ENCODE data around the gene BLOC1S5. TPM values are rescaled to one million over a fixed set of nuclear protein-coding genes. Genes with fewer than 3 reads are reported as not detected.
"Not testable (repeated sequence)": the region's sequence is repeated elsewhere in the genome, so short reads cannot be mapped to it uniquely, and the experiment has no call there.

The BLOC1S5 gene
- total RNA-seq, 1 donor from 2014 or later = 13.8 TPM

GRCh38 chr6:8054276-8054675, 9.9 kb downstream of the BLOC1S5 start:
- Mint-ChIP-seq H3K27ac (no peak overlapping the region), H3K4me3 (no peak overlapping the region), H3K4me1 (peaks cover 2% of the 10 kb centered on the region), H3K9me3 (no peaks in the 10 kb centered on the region), H3K27me3 (no peaks in the 10 kb centered on the region), H3K36me3 (ENCODE audit: low read depth) (peaks cover 49% of the 10 kb centered on the region)
- TF ChIP-seq, protein P1, sequence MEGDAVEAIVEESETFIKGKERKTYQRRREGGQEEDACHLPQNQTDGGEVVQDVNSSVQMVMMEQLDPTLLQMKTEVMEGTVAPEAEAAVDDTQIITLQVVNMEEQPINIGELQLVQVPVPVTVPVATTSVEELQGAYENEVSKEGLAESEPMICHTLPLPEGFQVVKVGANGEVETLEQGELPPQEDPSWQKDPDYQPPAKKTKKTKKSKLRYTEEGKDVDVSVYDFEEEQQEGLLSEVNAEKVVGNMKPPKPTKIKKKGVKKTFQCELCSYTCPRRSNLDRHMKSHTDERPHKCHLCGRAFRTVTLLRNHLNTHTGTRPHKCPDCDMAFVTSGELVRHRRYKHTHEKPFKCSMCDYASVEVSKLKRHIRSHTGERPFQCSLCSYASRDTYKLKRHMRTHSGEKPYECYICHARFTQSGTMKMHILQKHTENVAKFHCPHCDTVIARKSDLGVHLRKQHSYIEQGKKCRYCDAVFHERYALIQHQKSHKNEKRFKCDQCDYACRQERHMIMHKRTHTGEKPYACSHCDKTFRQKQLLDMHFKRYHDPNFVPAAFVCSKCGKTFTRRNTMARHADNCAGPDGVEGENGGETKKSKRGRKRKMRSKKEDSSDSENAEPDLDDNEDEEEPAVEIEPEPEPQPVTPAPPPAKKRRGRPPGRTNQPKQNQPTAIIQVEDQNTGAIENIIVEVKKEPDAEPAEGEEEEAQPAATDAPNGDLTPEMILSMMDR (IDR thresholded peaks at IDR 0.05) = no peak
- DNase-seq (no peak), ATAC-seq (ENCODE audit: low read depth) (no peak)
- ChIA-PET CTCF (no interaction called here), POLR2A (no interaction called here)
- intact Hi-C loops (cut with micrococcal nuclease) = no loop called here

- DNase-seq (no peak), ATAC-seq (ENCODE audit: low read depth) (no peak)
- ChIA-PET POLR2A (no interaction called here), CTCF (no interaction called here)
- intact Hi-C loops (cut with micrococcal nuclease) = no loop called here
- Mint-ChIP-seq H3K4me1 (peaks cover 2% of the 10 kb centered on the region), H3K27ac (no peak overlapping the region), H3K9me3 (peaks cover 6% of the 10 kb centered on the region), H3K4me3 (no peak overlapping the region), H3K27me3 (no peaks in the 10 kb centered on the region), H3K36me3 (ENCODE audit: low read depth) (peaks cover 55% of the 10 kb centered on the region)
- TF ChIP-seq, protein P1 (IDR thresholded peaks at IDR 0.05) = no peak
Observed at GRCh38 chr6:8047541-8048292, 16.5 kb downstream of the BLOC1S5 start.

DNA sequence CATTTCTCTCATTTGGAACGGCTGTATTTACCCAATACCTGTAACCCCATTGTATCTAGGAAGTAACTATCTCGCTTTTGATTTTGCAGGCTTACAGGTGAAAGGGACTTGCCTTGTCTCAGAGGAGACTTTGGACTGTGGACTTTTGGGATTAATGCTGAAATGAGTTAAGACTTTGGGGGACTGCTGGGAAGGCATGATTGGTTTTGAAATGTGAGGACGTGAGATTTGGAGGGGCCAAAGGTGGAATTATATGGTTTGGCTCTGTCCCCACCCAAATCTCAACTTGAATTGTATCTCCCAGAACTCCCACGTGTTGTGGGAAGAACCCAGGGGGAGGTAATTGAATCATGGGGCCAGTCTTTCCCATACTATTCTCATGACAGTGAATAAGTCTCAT, 18.4 kb downstream of the BLOC1S5 start:
- H3K4me3 Mint-ChIP-seq; intact Hi-C loops (cut with micrococcal nuclease); H3K4me1 Mint-ChIP-seq; DNase-seq; H3K27me3 Mint-ChIP-seq; POLR2A ChIA-PET; ATAC-seq (ENCODE audit: low read depth); CTCF ChIA-PET; H3K9me3 Mint-ChIP-seq; H3K27ac Mint-ChIP-seq: not testable (repeated sequence)
- H3K36me3 Mint-ChIP-seq (ENCODE audit: low read depth) = peaks cover 55% of the 10 kb centered on the region

GRCh38 chr6:8043221-8043620, 21.0 kb downstream of the BLOC1S5 start:
- POLR2A ChIA-PET = no interaction called here
- Mint-ChIP-seq H3K27me3 (no peaks in the 10 kb centered on the region), H3K4me3 (no peak overlapping the region), H3K9me3 (peaks cover 10% of the 10 kb centered on the region), H3K4me1 (peaks cover 2% of the 10 kb centered on the region), H3K36me3 (ENCODE audit: low read depth) (peaks cover 66% of the 10 kb centered on the region), H3K27ac (no peak overlapping the region)
- CTCF ChIA-PET = no interaction called here
- intact Hi-C loops (cut with micrococcal nuclease) = no loop called here
- no peak for ATAC-seq (ENCODE audit: low read depth)
- TF ChIP-seq, protein P1 (IDR thresholded peaks at IDR 0.05) = no peak
- DNase-seq = no peak

- ATAC-seq (ENCODE audit: low read depth) (no peak), DNase-seq (no peak)
- H3K27me3 Mint-ChIP-seq = no peaks in the 10 kb centered on the region
- no peak overlapping the region for H3K4me3 Mint-ChIP-seq
- ChIA-PET CTCF (no interaction called here), POLR2A (interaction anchor here (0.6 kb wide), 1 partner anchor 60 kb away, joined by 5 read pairs; no protein-coding TSS in a partner anchor)
- no peak overlapping the region for H3K27ac Mint-ChIP-seq
- H3K36me3 Mint-ChIP-seq (ENCODE audit: low read depth) = peaks cover 65% of the 10 kb centered on the region
- H3K4me1 Mint-ChIP-seq = peaks cover 12% of the 10 kb centered on the region
- intact Hi-C loops (cut with micrococcal nuclease) = no loop called here
- TF ChIP-seq, protein P1 (IDR thresholded peaks at IDR 0.05) = no peak
- peaks cover 10% of the 10 kb centered on the region for H3K9me3 Mint-ChIP-seq
Observed at GRCh38 chr6:8041913-8042583, 22.1 kb downstream of the BLOC1S5 start.

- peaks cover 51% of the 10 kb centered on the region for H3K4me1 Mint-ChIP-seq
- H3K9me3 Mint-ChIP-seq; H3K27ac Mint-ChIP-seq; H3K4me3 Mint-ChIP-seq; DNase-seq; intact Hi-C loops (cut with micrococcal nuclease); CTCF ChIA-PET; POLR2A ChIA-PET; ATAC-seq (ENCODE audit: low read depth); H3K27me3 Mint-ChIP-seq: not testable (repeated sequence)
- H3K36me3 Mint-ChIP-seq (ENCODE audit: low read depth) = peaks cover 53% of the 10 kb centered on the region
Observed at GRCh38 chr6:8034107-8034506, 30.1 kb downstream of the BLOC1S5 start.
